K562 (cell line): ENCODE results near the gene RTL10. TPM values are rescaled to one million over a fixed set of nuclear protein-coding genes. Genes with fewer than 3 reads are reported as not detected.
A peak's percentile ranks its signal among the peaks of the same experiment; 100 is the strongest.

Experiments
- BRD4 ChIP-seq: fragments of 200-600 bp; sonication (generic); IDR thresholded peaks from 2 replicates; pipeline ENCODE4 v1.6.1; 2017; ENCODE audit warnings: inconsistent platforms
- CEBPG ChIP-seq, 3 experiments: fragments of 200-800 bp in 1 of 3; sonication (Bioruptor generic) in 1 of 3; sonication (generic) in 1 of 3; formaldehyde crosslinking in 1 of 3; IDR thresholded peaks in 2 of 3; conservative IDR thresholded peaks in 1 of 3; 2 replicates each; pipeline versions ENCODE4 v1.6.1 to v1.8.0; 2016 to 2022; ENCODE audit warnings: missing compliant biosample characterization in 2 of 3, missing genetic modification characterization in 2 of 3, mild to moderate bottlenecking in 1 of 3, missing genetic modification reagents in 1 of 3
- CXXC5 ChIP-seq: fragments of 250-450 bp; sonication (Bioruptor Pico); IDR thresholded peaks from 2 replicates; pipeline ENCODE4 v1.8.0; 2022; ENCODE audit warnings: inconsistent platforms, mild to moderate bottlenecking, moderate library complexity
- ESRRA ChIP-seq: fragments of 450-650 bp; IDR thresholded peaks from 2 replicates; pipeline ENCODE4 v1.6.1; 2014; ENCODE audit warnings: low read depth, mild to moderate bottlenecking, moderate library complexity, borderline replicate concordance
- ETS2 ChIP-seq: IDR thresholded peaks from 2 replicates; pipeline ENCODE4 v1.6.1; 2016; ENCODE audit warnings: borderline replicate concordance, missing genetic modification characterization, mild to moderate bottlenecking, moderate library complexity, missing compliant biosample characterization; ENCODE audit not compliant: poor library complexity, severe bottlenecking
- JUND ChIP-seq, 2 experiments: IDR thresholded peaks; 2 replicates in 1 of 2; 3 replicates in 1 of 2; pipeline ENCODE4 v1.6.1; 2011; ENCODE audit warnings: borderline replicate concordance in 2 of 2, low read depth in 2 of 2, low read length in 2 of 2, improper control_type of control experiment in 1 of 2, missing biosample characterization in 1 of 2, missing genetic modification characterization in 1 of 2, missing genetic modification reagents in 1 of 2
- MEF2A ChIP-seq: IDR thresholded peaks from 2 replicates; pipeline ENCODE4 v1.6.1; 2011; ENCODE audit warnings: low read depth, mild to moderate bottlenecking, low read length, moderate library complexity; ENCODE audit not compliant: control insufficient read depth
- NEUROD1 ChIP-seq: fragments of 150-350 bp; IDR thresholded peaks from 2 replicates; pipeline ENCODE4 v1.6.1; 2014; ENCODE audit warnings: borderline replicate concordance, low read length, low read depth; ENCODE audit not compliant: partially characterized antibody
- NR2C1 ChIP-seq, 2 experiments: fragments of 450-650 bp; IDR thresholded peaks; 2 replicates each; pipeline ENCODE4 v1.6.1; 2017; ENCODE audit warnings: mild to moderate bottlenecking in 2 of 2, antibody characterized with exemption in 1 of 2, inconsistent platforms in 1 of 2, missing compliant biosample characterization in 1 of 2, missing genetic modification characterization in 1 of 2
- PHF21A ChIP-seq: fragments of 450-650 bp; IDR thresholded peaks from 2 replicates; pipeline ENCODE4 v1.6.1; 2017; ENCODE audit warnings: low read depth, borderline replicate concordance
- RCOR1 ChIP-seq, 2 experiments: IDR thresholded peaks; 2 replicates each; pipeline ENCODE4 v1.6.1; 2012; ENCODE audit warnings: low read depth in 2 of 2, low read length in 2 of 2, borderline replicate concordance in 1 of 2, improper control_type of control experiment in 1 of 2
- SLC30A9 ChIP-seq: fragments of 250-450 bp; sonication (Bioruptor Pico); IDR thresholded peaks from 2 replicates; pipeline ENCODE4 v1.8.0; 2022; ENCODE audit warnings: mild to moderate bottlenecking, moderate library complexity
- SMARCA5 ChIP-seq: fragments of 450-650 bp; IDR thresholded peaks from 2 replicates; pipeline ENCODE4 v1.6.1; 2016
- TAF7 ChIP-seq: fragments of 450-650 bp; IDR thresholded peaks from 2 replicates; pipeline ENCODE4 v1.6.1; 2016; ENCODE audit warnings: missing genetic modification characterization, missing compliant biosample characterization
- THRAP3 ChIP-seq: fragments of 450-650 bp; IDR thresholded peaks from 2 replicates; pipeline ENCODE4 v1.6.1; 2016; ENCODE audit warnings: mild to moderate bottlenecking, inconsistent platforms, borderline replicate concordance
- TSC22D4 ChIP-seq: fragments of 450-650 bp; IDR thresholded peaks from 2 replicates; pipeline ENCODE4 v1.6.1; 2016; ENCODE audit warnings: missing genetic modification characterization, missing biosample characterization, control low read depth
- ZBTB1 ChIP-seq: sonication (generic); formaldehyde crosslinking; IDR thresholded peaks from 2 replicates; pipeline ENCODE4 v1.8.1; 2023; ENCODE audit warnings: missing genetic modification reagents, low read depth, mild to moderate bottlenecking, borderline replicate concordance
- ZC3H8 ChIP-seq: fragments of 450-650 bp; IDR thresholded peaks from 2 replicates; pipeline ENCODE4 v1.6.1; 2017
- polyA plus RNA-seq, 8 experiments: library from polyadenylated mRNA; depleted of rRNA in 4 of 8; stranded (reverse) in 5 of 8; unstranded in 3 of 8; fragments of >200 nt; fragmentation: Nextera tagmentation in 2 of 8; fragmentation: Illumina TruSeq in 1 of 8; extraction: Ambion mirVana in 2 of 8; extraction: Trizol in 1 of 8; gene quantifications; 2 replicates each; pipeline versions ENCODE4 v1.2.1 to v1.2.3, GENCODE V29; 2011 to 2014; ENCODE audit warnings: inconsistent platforms in 1 of 8, missing spikeins in 1 of 8
- total RNA-seq, 7 experiments: library from RNA; depleted of rRNA in 6 of 7; stranded (reverse); fragments of >200 nt in 6 of 7; fragmentation: Illumina TruSeq in 2 of 7; extraction: Trizol in 2 of 7; gene quantifications; 2 replicates each; pipeline versions ENCODE4 v1.2.1 to v1.2.3, GENCODE V29; 2011 to 2021; ENCODE audit warnings: low replicate concordance in 1 of 7
- TF ChIP-seq, protein P1 (sequence below): sonication (generic); formaldehyde crosslinking; IDR thresholded peaks from 2 replicates; pipeline ENCODE4 v1.8.0; 2022; ENCODE audit warnings: missing genetic modification reagents, mild to moderate bottlenecking, moderate library complexity, borderline replicate concordance
- TF ChIP-seq, protein P2 (sequence below): sonication (generic); formaldehyde crosslinking; IDR thresholded peaks from 2 replicates; pipeline ENCODE4 v1.4.0; 2020; ENCODE audit warnings: mild to moderate bottlenecking, missing genetic modification reagents
- TF ChIP-seq, protein P3 (sequence below): fragments of 250-450 bp; sonication (Bioruptor Pico); IDR thresholded peaks from 2 replicates; pipeline ENCODE4 v1.6.1; 2021; ENCODE audit warnings: mild to moderate bottlenecking
- TF ChIP-seq, protein P4 (sequence below): fragments of 450-650 bp; conservative IDR thresholded peaks from 2 replicates; pipeline ENCODE4 v1.6.1; 2016; ENCODE audit warnings: missing genetic modification characterization, low read depth, mild to moderate bottlenecking, control low read depth, missing compliant biosample characterization

The RTL10 gene
- total and polyA plus RNA-seq, 9 of the 15 experiments (the other 6 are each of a cell fraction or from before 2014, with no cell fraction given), result 19.8 to 75.5 (median 32.5) TPM

DNA sequence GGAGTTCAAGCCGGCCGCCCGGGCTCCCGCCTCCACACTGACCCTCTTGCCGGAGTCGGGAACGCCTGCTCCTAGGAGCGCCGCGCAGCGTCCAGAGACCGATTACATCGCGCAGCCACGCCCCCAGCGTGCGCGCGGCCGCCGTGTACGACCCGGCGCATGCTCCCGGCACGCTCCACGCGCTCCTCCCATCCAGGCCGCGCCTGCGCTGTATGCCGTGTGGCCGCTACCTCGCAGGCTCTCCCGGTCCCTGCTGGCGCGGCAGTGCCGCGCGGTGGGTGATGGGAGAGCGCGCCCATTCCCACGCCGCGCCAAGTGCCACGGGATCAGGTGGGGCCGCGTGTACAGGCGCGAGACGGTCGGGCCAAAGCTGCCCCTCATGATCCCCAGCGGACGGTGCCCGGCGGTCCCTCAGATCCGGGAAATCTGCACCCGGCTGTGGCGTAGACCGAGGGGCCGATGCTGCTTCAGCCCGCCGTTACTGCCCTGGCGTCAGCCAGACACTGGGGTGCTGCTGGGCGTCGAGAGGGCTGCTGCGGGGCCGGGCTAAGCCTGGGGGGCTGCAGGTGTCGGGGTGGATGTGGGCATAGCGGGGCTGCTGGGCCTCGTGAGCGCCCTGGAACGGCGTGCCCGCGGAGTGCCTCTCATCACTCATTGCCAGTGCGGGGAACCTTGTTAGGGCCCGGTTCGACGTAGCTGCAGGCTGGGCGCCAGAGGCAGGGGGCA is at the start of gene RTL10, which contains the start of gene GNB1L (continued):
- peak; percentile 87 for TF ChIP-seq TAF7 (tag)
- TF ChIP-seq TSC22D4 (tag), result no peak
- TF ChIP-seq SLC30A9 (CRISPR knock-in tag), result no peak
- TF ChIP-seq SMARCA5, result no peak
- TF ChIP-seq, protein P1, sequence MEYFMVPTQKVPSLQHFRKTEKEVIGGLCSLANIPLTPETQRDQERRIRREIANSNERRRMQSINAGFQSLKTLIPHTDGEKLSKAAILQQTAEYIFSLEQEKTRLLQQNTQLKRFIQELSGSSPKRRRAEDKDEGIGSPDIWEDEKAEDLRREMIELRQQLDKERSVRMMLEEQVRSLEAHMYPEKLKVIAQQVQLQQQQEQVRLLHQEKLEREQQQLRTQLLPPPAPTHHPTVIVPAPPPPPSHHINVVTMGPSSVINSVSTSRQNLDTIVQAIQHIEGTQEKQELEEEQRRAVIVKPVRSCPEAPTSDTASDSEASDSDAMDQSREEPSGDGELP (CRISPR knock-in tag), result no peak
- TF ChIP-seq ZC3H8, result no peak
- no peak for TF ChIP-seq PHF21A
- peak; percentile 100 for TF ChIP-seq CXXC5 (CRISPR knock-in tag)
- TF ChIP-seq JUND (IDR thresholded peaks at IDR 0.05; ENCODE audit: borderline replicate concordance, low read depth, low read length), result peak; percentile 82
- no peak for TF ChIP-seq JUND (tag; IDR thresholded peaks at IDR 0.05; ENCODE audit: borderline replicate concordance, low read depth, low read length)
- no peak for TF ChIP-seq MEF2A
- TF ChIP-seq, protein P2, sequence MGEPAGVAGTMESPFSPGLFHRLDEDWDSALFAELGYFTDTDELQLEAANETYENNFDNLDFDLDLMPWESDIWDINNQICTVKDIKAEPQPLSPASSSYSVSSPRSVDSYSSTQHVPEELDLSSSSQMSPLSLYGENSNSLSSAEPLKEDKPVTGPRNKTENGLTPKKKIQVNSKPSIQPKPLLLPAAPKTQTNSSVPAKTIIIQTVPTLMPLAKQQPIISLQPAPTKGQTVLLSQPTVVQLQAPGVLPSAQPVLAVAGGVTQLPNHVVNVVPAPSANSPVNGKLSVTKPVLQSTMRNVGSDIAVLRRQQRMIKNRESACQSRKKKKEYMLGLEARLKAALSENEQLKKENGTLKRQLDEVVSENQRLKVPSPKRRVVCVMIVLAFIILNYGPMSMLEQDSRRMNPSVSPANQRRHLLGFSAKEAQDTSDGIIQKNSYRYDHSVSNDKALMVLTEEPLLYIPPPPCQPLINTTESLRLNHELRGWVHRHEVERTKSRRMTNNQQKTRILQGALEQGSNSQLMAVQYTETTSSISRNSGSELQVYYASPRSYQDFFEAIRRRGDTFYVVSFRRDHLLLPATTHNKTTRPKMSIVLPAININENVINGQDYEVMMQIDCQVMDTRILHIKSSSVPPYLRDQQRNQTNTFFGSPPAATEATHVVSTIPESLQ, result no peak
- no peak for TF ChIP-seq THRAP3
- TF ChIP-seq NR2C1 (IDR thresholded peaks at IDR 0.05), result no peak
- no peak for TF ChIP-seq NR2C1 (tag; IDR thresholded peaks at IDR 0.05)
- TF ChIP-seq, protein P3, sequence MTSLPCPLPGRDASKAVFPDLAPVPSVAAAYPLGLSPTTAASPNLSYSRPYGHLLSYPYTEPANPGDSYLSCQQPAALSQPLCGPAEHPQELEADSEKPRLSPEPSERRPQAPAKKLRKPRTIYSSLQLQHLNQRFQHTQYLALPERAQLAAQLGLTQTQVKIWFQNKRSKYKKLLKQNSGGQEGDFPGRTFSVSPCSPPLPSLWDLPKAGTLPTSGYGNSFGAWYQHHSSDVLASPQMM (CRISPR knock-in tag), result no peak
- no peak for TF ChIP-seq ESRRA
- no peak for TF ChIP-seq CEBPG (CRISPR knock-in tag; IDR thresholded peaks at IDR 0.05)
- no peak for TF ChIP-seq CEBPG (tag; conservative IDR thresholded peaks at IDR 0.05 in 1 of 2, IDR thresholded peaks at IDR 0.05 in 1 of 2)
- peak; percentile 87 for TF ChIP-seq ETS2 (tag)
- peak; percentile 91; the same call in 1 of the 2 replicates for TF ChIP-seq BRD4
- TF ChIP-seq RCOR1 (IDR thresholded peaks at IDR 0.05; ENCODE audit: borderline replicate concordance in 1 of 2, low read depth in 2 of 2, low read length in 2 of 2), result no peak; a peak in 2 of 4 replicates
- peak; percentile 76 for TF ChIP-seq NEUROD1
- no peak for TF ChIP-seq ZBTB1 (CRISPR knock-in tag)
- TF ChIP-seq, protein P4, sequence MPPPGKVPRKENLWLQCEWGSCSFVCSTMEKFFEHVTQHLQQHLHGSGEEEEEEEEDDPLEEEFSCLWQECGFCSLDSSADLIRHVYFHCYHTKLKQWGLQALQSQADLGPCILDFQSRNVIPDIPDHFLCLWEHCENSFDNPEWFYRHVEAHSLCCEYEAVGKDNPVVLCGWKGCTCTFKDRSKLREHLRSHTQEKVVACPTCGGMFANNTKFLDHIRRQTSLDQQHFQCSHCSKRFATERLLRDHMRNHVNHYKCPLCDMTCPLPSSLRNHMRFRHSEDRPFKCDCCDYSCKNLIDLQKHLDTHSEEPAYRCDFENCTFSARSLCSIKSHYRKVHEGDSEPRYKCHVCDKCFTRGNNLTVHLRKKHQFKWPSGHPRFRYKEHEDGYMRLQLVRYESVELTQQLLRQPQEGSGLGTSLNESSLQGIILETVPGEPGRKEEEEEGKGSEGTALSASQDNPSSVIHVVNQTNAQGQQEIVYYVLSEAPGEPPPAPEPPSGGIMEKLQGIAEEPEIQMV (tag), result no peak
